Activated naive CD8-positive, alpha-beta T cell treated with anti-CD3 and anti-CD28 coated beads, Interleukin-2, amount 10 ng/mL, durations not matched to agents 7 days and 5 days (primary cell): ENCODE data around the gene TSPAN4. TPM values are rescaled to one million over a fixed set of nuclear protein-coding genes. Genes with fewer than 3 reads are reported as not detected.

Experiments used
- ATAC-seq: fragments of 150-1000 bp; cut with Tn5 transposase; one replicate; pipeline ENCODE4 v1.10.0; 2021; ENCODE audit warnings: low read depth, moderate library complexity
- POLR2A ChIA-PET: fragments of 350-600 bp; sonication (Branson Sonifier 250); formaldehyde crosslinking; loops from one replicate; lab custom pipeline; 2021; ENCODE audit warnings: antibody characterized with exemption; lab: Charles Lee
- DNase-seq: peaks from one replicate; pipeline ENCODE4 v3.0.0; 2021
- H3K27ac Mint-ChIP-seq: one replicate; pipeline ENCODE4 v1.8.0; 2022; ENCODE audit warnings: mild to moderate bottlenecking, mixed read lengths
- H3K27me3 Mint-ChIP-seq: one replicate; pipeline ENCODE4 v1.8.0; 2022; ENCODE audit warnings: mild to moderate bottlenecking, moderate library complexity, mixed read lengths
- H3K36me3 Mint-ChIP-seq: one replicate; pipeline ENCODE4 v1.8.0; 2021; ENCODE audit warnings: mild to moderate bottlenecking, mixed read lengths
- H3K4me1 Mint-ChIP-seq: one replicate; pipeline ENCODE4 v1.8.0; 2021; ENCODE audit warnings: mixed read lengths
- H3K4me3 Mint-ChIP-seq: one replicate; pipeline ENCODE4 v1.8.0; 2022; ENCODE audit warnings: mild to moderate bottlenecking, moderate library complexity, mixed read lengths
- H3K9me3 Mint-ChIP-seq: one replicate; pipeline ENCODE4 v1.8.0; 2021; ENCODE audit warnings: mixed read lengths
- total RNA-seq, 2 experiments: library from RNA; stranded (reverse); gene quantifications; one replicate each; pipeline ENCODE4 v1.2.3, GENCODE V29; 2021

The TSPAN4 gene
- total RNA-seq, 2 experiments from 2014 or later = 19.0 to 20.3 TPM

DNA sequence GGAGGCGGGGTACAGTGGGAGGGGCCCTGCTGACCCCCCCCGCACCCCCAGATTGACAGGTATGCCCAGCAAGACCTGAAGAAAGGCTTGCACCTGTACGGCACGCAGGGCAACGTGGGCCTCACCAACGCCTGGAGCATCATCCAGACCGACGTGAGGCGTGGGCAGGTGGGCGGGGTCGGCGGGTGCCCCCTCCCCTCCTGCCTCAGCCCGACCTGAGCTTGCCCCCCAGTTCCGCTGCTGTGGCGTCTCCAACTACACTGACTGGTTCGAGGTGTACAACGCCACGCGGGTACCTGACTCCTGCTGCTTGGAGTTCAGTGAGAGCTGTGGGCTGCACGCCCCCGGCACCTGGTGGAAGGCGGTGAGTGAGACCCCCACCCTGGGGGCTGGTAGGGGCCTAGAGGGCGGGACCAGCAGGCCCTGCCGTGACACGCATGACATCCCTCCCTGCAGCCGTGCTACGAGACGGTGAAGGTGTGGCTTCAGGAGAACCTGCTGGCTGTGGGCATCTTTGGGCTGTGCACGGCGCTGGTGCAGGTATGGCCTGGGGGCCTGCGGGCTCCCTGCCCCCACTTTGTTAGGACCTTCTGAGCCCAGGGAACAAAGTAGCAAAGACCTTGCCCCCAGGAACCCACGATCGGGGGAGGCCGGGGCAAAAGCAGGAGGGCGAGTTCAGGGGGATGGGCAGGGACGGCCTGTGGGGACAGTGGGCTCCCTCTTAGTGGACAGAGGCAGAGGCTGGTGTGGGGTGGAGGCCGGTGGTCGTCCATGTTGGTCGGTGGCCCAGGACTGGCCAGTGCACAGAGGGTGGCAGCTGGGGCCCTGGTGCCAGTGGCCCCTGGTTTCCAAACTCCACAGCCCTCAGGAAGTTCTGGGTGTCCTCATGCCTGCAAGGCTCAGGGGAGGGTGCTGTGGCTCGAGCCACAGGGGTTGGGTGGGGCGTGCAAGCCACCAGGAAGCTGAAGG lies 23.1 kb downstream of the TSPAN4 start:
- ATAC-seq (no peak), DNase-seq (no peak)
- Mint-ChIP-seq H3K4me3 (no peak overlapping the region), H3K36me3 (no peaks in the 10 kb centered on the region), H3K27me3 (no peaks in the 10 kb centered on the region), H3K4me1 (no peaks in the 10 kb centered on the region), H3K9me3 (no peaks in the 10 kb centered on the region), H3K27ac (no peak overlapping the region)
- POLR2A ChIA-PET = no interaction called here

DNA sequence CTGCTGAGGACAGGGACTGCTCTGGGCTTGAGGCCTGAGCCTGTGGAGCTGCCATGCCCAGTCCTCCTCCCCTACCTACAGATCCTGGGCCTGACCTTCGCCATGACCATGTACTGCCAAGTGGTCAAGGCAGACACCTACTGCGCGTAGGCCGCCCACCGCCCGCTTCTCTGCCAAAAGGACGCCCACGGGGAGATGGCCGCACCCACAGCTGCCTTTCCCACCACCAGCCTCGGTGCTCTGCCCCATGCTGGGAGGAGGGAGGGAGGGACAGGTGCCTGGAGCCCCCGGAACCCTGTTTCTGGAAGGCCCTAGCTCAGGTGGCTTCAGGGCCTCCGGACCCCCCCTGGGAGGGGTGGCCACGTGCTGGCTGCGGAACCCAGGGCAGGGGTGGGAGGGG lies 23.8 kb downstream of the TSPAN4 start:
- no peaks in the 10 kb centered on the region for H3K27me3 Mint-ChIP-seq
- ATAC-seq = no peak

DNA sequence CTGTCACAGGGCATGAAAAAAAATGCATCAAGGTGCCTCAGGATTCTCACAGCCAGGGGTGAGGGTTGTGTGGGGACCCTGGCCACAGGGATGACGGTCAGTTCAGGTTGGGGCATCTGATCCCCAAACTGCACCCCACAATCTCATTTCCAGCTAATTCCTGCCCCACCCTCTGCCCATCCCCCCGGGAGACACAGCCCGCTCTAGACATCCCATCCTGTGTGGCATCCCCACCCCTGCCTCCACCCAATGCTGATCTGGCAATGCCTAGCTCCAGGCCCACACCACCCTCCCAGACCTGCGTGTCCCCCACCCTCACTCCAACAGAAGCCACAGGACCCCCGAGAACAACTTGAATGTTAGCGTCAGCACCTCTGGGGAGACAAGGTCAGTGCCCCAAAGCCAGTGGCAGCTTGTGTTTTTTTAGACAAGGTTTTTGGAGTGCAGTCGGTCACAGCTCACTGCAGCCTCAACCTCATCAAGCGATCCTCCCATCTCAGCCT lies 25.3 kb downstream of the TSPAN4 start:
- ATAC-seq = no peak
- POLR2A ChIA-PET = no interaction called here

More for the DNA sequence above, 23.8 kb downstream of the TSPAN4 start:
- DNase-seq = no peak
- H3K36me3 Mint-ChIP-seq = no peaks in the 10 kb centered on the region
- no peak overlapping the region for H3K27ac Mint-ChIP-seq
- no peaks in the 10 kb centered on the region for H3K9me3 Mint-ChIP-seq
- no peak overlapping the region for H3K4me3 Mint-ChIP-seq
- POLR2A ChIA-PET = no interaction called here
- no peaks in the 10 kb centered on the region for H3K4me1 Mint-ChIP-seq

DNA sequence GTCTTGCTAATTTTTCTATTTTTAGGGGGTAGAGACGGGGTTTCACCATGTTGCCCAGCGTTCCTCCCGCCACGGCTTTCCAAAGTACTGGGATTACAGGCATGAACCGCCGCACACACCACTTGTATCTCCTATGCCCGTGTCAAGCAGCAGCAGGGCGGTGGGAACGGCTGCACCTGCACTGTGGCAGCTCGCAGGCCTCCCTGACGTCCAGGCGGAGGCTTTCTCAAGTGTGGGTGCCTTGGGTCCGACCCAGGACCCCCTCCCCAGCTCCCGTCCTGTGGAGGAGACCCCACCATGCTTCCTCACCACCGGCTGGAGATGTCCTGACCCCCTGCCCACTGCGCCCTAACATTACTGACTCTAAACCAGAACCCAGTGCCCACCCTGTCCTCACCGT lies 25.7 kb downstream of the TSPAN4 start:
- no peak overlapping the region for H3K4me3 Mint-ChIP-seq

More for the DNA sequence above, 25.3 kb downstream of the TSPAN4 start:
- Mint-ChIP-seq H3K9me3 (no peaks in the 10 kb centered on the region), H3K4me3 (no peak overlapping the region), H3K27ac (no peak overlapping the region), H3K36me3 (no peaks in the 10 kb centered on the region), H3K4me1 (no peaks in the 10 kb centered on the region), H3K27me3 (no peaks in the 10 kb centered on the region)
- DNase-seq = no peak

DNA sequence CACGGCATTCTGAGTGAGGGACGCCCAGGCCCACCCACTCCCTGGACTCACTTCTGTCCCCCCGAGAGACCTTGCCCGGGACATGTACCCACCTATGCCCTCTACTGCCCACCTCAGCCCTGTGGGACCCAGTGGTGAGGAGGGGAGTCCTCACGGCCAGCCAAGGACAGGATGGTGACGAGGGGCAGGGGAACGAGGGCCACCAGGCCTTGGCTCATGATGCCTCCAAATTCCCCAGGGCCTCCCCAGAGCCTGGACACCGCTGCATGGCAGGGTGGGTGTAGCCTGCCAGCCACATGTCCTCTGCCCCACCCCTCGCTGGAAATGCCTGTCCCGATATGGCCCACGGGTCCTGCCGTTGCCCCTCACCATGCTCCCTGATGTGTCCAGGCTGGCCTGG lies 26.1 kb downstream of the TSPAN4 start:
- ATAC-seq (no peak), DNase-seq (no peak)
- POLR2A ChIA-PET = no interaction called here
- no peaks in the 10 kb centered on the region for H3K27me3 Mint-ChIP-seq
- no peak overlapping the region for H3K4me3 Mint-ChIP-seq
- no peak overlapping the region for H3K27ac Mint-ChIP-seq
- peaks cover 2% of the 10 kb centered on the region for H3K36me3 Mint-ChIP-seq
- H3K4me1 Mint-ChIP-seq = no peaks in the 10 kb centered on the region
- H3K9me3 Mint-ChIP-seq = no peaks in the 10 kb centered on the region

More for the DNA sequence above, 25.7 kb downstream of the TSPAN4 start:
- DNase-seq (no peak), ATAC-seq (no peak)
- Mint-ChIP-seq H3K4me1 (no peaks in the 10 kb centered on the region), H3K36me3 (no peaks in the 10 kb centered on the region), H3K27ac (no peak overlapping the region), H3K27me3 (no peaks in the 10 kb centered on the region), H3K9me3 (no peaks in the 10 kb centered on the region)
- POLR2A ChIA-PET = no interaction called here

DNA sequence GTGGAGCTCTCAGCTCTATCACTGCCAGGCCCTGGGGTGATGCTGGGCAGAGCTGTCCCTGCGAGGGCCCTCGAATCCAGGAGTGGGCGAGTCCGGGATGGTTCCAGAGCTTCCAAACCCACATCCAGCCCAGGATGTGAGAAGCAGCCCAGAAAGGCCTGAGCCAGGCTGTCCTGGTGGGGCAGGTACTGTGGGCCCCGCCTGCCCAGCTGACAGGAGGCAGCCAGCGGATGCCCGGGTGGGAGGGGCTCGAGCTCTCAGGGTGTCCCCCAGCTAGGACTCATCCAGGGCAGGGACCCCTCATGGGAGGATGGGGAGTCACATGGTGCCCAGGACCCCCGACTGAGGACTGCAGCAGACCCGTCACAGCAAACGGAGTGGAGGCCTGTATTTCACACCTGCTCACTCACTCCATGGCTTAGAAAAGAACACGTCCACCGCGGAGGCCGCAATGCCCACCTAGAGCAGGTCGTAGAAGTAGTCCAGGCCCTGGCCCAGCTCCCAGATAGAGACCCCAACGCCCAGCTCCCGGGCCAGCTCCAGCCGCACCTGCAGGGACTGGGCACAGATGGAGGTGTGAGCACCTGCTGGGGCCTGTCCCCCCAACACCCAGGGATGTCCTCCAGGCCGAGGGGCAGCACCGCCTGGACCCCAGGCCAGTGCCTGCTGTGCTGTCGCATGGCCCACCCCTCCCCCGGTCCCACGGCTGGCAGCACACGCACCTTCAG lies 26.9 kb downstream of the TSPAN4 start:
- no peak for DNase-seq
- POLR2A ChIA-PET = no interaction called here
- Mint-ChIP-seq H3K27me3 (no peaks in the 10 kb centered on the region), H3K9me3 (no peaks in the 10 kb centered on the region), H3K27ac (no peak overlapping the region), H3K4me3 (no peak overlapping the region), H3K36me3 (peaks cover 2% of the 10 kb centered on the region), H3K4me1 (no peaks in the 10 kb centered on the region)
- no peak for ATAC-seq

DNA sequence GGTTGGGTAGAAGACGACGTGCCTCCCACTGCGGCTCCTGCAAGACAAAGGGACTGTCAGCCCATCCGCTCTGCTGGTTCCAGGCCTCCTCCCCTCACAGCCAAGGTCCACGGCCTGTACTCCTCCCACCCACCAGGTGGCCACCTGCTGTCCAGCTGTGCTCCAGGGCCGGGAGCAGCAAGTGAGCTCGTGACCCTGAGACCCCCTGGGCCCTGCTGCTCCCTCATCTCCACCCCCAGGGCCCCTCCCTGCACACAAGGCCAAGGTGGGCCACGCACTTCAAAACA lies 27.4 kb downstream of the TSPAN4 start:
- Mint-ChIP-seq H3K27me3 (no peaks in the 10 kb centered on the region), H3K4me1 (no peaks in the 10 kb centered on the region), H3K9me3 (no peaks in the 10 kb centered on the region), H3K36me3 (peaks cover 2% of the 10 kb centered on the region), H3K4me3 (no peak overlapping the region), H3K27ac (no peak overlapping the region)
- ATAC-seq (no peak), DNase-seq (no peak)
- POLR2A ChIA-PET = no interaction called here

DNA sequence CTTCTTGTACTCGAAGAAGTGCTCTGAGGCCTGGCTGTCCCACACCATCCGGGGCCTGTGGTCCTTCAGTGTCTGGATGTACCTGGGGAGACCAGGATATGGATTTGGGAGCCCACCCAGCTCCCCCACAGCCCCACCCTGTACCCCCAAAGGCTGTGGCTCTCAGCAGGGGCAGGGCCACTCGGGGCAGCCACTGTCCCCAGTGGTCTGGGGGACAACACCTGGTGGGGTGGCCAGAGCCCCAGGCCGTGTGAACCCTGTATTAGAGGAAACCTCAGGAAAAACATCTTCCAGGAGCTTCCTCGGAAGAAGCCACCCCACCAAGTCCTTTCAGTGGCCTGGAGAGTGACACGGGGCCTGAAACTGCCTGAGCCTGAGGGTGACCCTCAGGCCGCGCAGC lies 27.8 kb downstream of the TSPAN4 start:
- Mint-ChIP-seq H3K27me3 (no peaks in the 10 kb centered on the region), H3K4me1 (no peaks in the 10 kb centered on the region), H3K9me3 (no peaks in the 10 kb centered on the region), H3K4me3 (no peak overlapping the region), H3K27ac (no peak overlapping the region), H3K36me3 (peaks cover 2% of the 10 kb centered on the region)
- DNase-seq (no peak), ATAC-seq (no peak)
- POLR2A ChIA-PET = no interaction called here

DNA sequence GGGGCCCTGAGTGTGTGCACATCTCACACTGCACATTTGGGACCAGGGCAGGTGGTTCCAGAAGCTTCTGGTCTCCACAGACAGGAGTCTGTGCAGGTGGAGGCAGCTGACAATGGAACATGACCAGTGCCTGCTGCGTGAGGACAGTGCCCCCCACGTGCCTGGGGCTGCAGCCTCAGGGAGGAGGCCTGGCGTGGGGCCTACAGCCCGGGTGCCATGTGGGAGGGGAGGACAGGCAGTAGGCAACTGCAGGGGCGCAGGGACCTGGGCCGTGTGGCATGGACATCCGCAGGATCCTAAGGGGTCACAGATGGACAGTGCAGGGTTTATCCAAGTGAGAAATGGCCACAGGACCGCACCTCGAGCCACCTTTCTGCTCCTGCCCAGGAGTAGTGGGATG lies 28.8 kb downstream of the TSPAN4 start:
- POLR2A ChIA-PET = no interaction called here
- H3K27ac Mint-ChIP-seq = no peak overlapping the region
- ATAC-seq = no peak
- H3K9me3 Mint-ChIP-seq = no peaks in the 10 kb centered on the region
- no peaks in the 10 kb centered on the region for H3K27me3 Mint-ChIP-seq
- H3K4me3 Mint-ChIP-seq = no peak overlapping the region
- peaks cover 2% of the 10 kb centered on the region for H3K36me3 Mint-ChIP-seq
- H3K4me1 Mint-ChIP-seq = no peaks in the 10 kb centered on the region
- no peak for DNase-seq

DNA sequence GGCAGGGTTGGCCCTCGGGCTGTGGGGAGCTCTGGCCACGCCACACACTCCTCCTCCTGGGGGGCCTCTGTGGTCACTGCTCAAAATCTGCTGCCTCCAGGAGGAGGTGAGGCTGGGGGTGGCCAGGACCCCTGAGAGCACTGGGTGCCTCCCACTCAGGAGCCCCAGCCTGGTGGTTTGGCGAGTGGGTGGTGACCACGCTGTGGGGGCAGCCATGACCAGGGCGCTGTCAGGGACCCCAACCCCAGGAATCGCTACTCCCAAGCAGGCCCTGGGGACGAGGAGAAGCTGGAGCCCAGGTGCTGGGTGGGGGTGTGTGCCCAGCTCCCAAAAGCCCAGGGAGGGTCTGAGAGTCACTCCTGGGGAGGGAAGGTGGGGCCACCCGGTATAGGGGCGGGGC lies 30.1 kb downstream of the TSPAN4 start:
- no peak for DNase-seq
- POLR2A ChIA-PET = no interaction called here
- Mint-ChIP-seq H3K27me3 (no peaks in the 10 kb centered on the region), H3K27ac (no peak overlapping the region), H3K36me3 (peaks cover 4% of the 10 kb centered on the region), H3K4me3 (no peak overlapping the region), H3K4me1 (no peaks in the 10 kb centered on the region), H3K9me3 (no peaks in the 10 kb centered on the region)
- ATAC-seq = no peak

DNA sequence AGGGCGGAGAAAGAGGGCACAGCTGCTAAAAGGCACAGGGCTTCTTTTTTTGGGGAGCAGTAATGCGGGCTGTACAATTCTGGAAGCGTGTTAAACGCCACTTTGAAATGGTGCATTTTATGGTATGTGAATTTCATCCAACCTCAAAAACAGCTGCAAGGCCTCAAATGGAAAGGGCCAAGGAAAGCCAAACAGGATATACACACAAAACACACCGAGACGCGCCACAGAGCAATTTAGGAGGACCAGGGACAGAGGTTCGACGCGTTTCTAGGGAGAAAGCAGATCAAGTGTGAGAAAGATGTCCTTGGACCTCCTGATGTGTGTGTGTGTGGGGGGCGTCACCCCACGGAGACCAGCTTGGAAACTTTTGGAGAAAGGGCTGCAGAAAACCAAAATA lies 31.1 kb downstream of the TSPAN4 start:
- DNase-seq = no peak
- Mint-ChIP-seq H3K9me3 (no peaks in the 10 kb centered on the region), H3K36me3 (peaks cover 4% of the 10 kb centered on the region), H3K27ac (no peak overlapping the region), H3K27me3 (no peaks in the 10 kb centered on the region), H3K4me3 (no peak overlapping the region), H3K4me1 (no peaks in the 10 kb centered on the region)
- POLR2A ChIA-PET = no interaction called here
- ATAC-seq = no peak

DNA sequence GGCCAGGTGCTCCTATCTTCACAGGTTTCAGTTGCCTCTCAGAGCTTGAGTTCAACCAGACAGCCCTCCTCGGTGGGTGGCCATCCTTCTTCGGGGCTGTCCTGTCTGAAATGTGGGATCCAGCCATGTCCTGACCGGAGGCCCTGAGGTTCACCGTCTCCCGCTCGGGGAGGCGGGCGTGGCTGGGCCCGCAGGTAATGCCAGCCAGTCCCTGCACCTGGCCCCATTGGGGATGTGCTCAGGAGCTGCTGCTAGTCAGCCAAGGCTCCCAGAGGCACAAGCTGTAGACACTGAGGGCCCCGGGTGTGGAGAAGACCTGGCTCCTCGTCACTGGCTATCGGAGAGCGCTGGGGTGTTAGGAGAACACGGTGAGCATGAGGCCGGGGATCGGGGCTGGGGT lies 32.6 kb downstream of the TSPAN4 start:
- ATAC-seq (no peak), DNase-seq (no peak)
- POLR2A ChIA-PET = no interaction called here
- no peaks in the 10 kb centered on the region for H3K4me1 Mint-ChIP-seq
- no peaks in the 10 kb centered on the region for H3K27me3 Mint-ChIP-seq
- no peak overlapping the region for H3K27ac Mint-ChIP-seq
- H3K36me3 Mint-ChIP-seq = peaks cover 4% of the 10 kb centered on the region
- H3K4me3 Mint-ChIP-seq = no peak overlapping the region
- no peaks in the 10 kb centered on the region for H3K9me3 Mint-ChIP-seq

DNA sequence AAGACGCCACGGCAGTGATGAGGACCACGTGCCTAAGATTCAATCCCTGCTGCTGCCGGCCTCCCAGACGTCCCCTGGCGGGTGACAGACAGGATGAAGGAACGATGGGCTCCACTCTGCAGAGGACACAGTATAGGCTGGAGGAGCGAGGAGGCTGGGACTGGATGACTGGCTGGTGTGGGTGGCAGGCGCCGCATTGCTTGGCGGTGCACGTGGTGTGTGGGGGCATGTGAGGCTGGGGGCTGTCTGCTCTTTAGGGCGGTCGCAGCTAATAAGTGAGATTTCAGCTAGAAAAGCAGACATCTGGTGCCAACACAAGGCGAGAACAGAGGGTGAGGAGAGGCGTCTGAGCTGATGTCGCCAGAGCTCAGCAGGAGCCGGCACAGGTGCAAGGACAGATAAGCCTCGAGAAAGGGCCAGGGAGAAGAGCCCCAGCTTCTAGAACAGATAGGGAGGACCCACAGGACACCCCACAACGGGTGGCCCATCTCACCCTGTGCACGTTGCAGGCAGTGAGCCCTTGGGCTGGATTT lies 33.2 kb downstream of the TSPAN4 start:
- POLR2A ChIA-PET = no interaction called here
- Mint-ChIP-seq H3K4me3 (no peak overlapping the region), H3K9me3 (no peaks in the 10 kb centered on the region), H3K27me3 (no peaks in the 10 kb centered on the region), H3K27ac (no peak overlapping the region), H3K4me1 (no peaks in the 10 kb centered on the region), H3K36me3 (peaks cover 4% of the 10 kb centered on the region)
- no peak for ATAC-seq
- DNase-seq = no peak

DNA sequence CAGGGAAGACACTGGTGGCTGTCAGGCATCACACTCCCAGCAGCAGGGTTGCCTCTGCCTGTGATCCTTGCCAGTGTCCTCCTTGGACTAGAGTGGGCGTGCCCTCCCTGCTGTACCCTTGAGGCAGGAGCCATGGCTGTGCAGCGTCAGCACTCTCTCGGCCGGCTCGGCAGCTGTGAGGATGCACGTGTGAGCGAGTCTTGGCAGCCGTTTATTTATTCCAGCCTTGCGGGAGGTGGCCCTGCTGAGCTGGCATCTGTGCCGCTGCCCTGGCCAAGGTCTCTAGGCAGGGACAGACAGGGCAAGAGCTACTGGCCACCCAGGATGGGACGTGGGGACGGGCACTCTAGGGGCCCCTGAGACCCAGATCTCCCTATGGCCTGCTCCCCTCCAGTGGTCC lies 33.9 kb downstream of the TSPAN4 start:
- Mint-ChIP-seq H3K27ac (no peak overlapping the region), H3K9me3 (no peaks in the 10 kb centered on the region)
- no peak for DNase-seq

More for the DNA sequence above, 33.9 kb downstream of the TSPAN4 start:
- H3K36me3 Mint-ChIP-seq = peaks cover 4% of the 10 kb centered on the region
- POLR2A ChIA-PET = no interaction called here
- H3K4me3 Mint-ChIP-seq = no peak overlapping the region
- no peak for ATAC-seq
- H3K27me3 Mint-ChIP-seq = no peaks in the 10 kb centered on the region
- no peaks in the 10 kb centered on the region for H3K4me1 Mint-ChIP-seq
